CD4-positive, alpha-beta T cell treated with Interleukin-15 for 1 hour (primary cell): ENCODE data around the gene TTC28.
"Not testable (repeated sequence)": the region's sequence is repeated elsewhere in the genome, so short reads cannot be mapped to it uniquely, and the experiment has no call there.

Source experiments
- DNase-seq: peaks from one replicate; pipeline ENCODE4 v3.0.0-alpha.2; 2020

Gene TTC28

GRCh38 chr22:28600546-28601143, 79.0 kb downstream of the TTC28 start:
- no peak for DNase-seq

- no peak for DNase-seq
Measured at GRCh38 chr22:28599693-28600092, 79.9 kb downstream of the TTC28 start.

- no peak for DNase-seq
Measured at GRCh38 chr22:28597665-28598064, 82.0 kb downstream of the TTC28 start.

- DNase-seq: no peak
Measured at GRCh38 chr22:28594797-28595462, 84.7 kb downstream of the TTC28 start.

GRCh38 chr22:28594076-28594796, 85.4 kb downstream of the TTC28 start:
- no peak for DNase-seq

GRCh38 chr22:28593299-28593698, 86.3 kb downstream of the TTC28 start:
- no peak for DNase-seq

GRCh38 chr22:28589102-28589750, 90.4 kb downstream of the TTC28 start:
- no peak for DNase-seq

- no peak for DNase-seq
Measured at GRCh38 chr22:28585324-28585723, 94.3 kb downstream of the TTC28 start.

GRCh38 chr22:28582806-28583205, 96.8 kb downstream of the TTC28 start:
- DNase-seq: no peak

- DNase-seq: no peak
Measured at GRCh38 chr22:28581016-28581415, 98.6 kb downstream of the TTC28 start.

GRCh38 chr22:28576162-28576561, 103.5 kb downstream of the TTC28 start:
- DNase-seq: no peak

GRCh38 chr22:28574159-28574788, 105.4 kb downstream of the TTC28 start:
- no peak for DNase-seq

- no peak for DNase-seq
Measured at GRCh38 chr22:28570696-28571373, 108.8 kb downstream of the TTC28 start.

GRCh38 chr22:28568974-28569373, 110.7 kb downstream of the TTC28 start:
- not testable (repeated sequence) for DNase-seq

- DNase-seq: no peak
Measured at GRCh38 chr22:28568099-28568498, 111.5 kb downstream of the TTC28 start.

GRCh38 chr22:28566920-28567499, 112.6 kb downstream of the TTC28 start:
- not testable (repeated sequence) for DNase-seq

- no peak for DNase-seq
Measured at GRCh38 chr22:28563636-28564035, 116.0 kb downstream of the TTC28 start.

- no peak for DNase-seq
Measured at GRCh38 chr22:28562324-28562723, 117.3 kb downstream of the TTC28 start.

- DNase-seq: not testable (repeated sequence)
Measured at GRCh38 chr22:28560743-28561101, 118.9 kb downstream of the TTC28 start.

- no peak for DNase-seq
Measured at GRCh38 chr22:28560046-28560742, 119.4 kb downstream of the TTC28 start.

- no peak for DNase-seq
Measured at GRCh38 chr22:28557184-28557583, 122.5 kb downstream of the TTC28 start.
